ENCODE measurements around the gene FGF11. TPM values are rescaled to one million over a fixed set of nuclear protein-coding genes. Genes with fewer than 3 reads are reported as not detected.
"Not testable (repeated sequence)": the region's sequence is repeated elsewhere in the genome, so short reads cannot be mapped to it uniquely, and the experiment has no call there.

The FGF11 gene
- total RNA-seq, 1 donor from 2014 or later: 22.4 TPM

GRCh38 chr17:7471729-7472128 is 32.4 kb downstream of the FGF11 start:
- FAIRE-seq: no peak

GRCh38 chr17:7474767-7475166 is 35.5 kb downstream of the FGF11 start:
- not testable (repeated sequence) for H2AFZ ChIP-seq (ENCODE audit: low read depth, low read length); H3K9me3 Mint-ChIP-seq (ENCODE audit: unreplicated experiment); H3K27me3 ChIP-seq (ENCODE audit: insufficient read depth, low read length); H3K27ac ChIP-seq (ENCODE audit: low read depth, low read length); H3K36me3 Mint-ChIP-seq (ENCODE audit: low read depth, unreplicated experiment); H3K4me3 ChIP-seq (ENCODE audit: insufficient read depth, low read depth, low read length); H3K9me3 ChIP-seq (ENCODE audit: insufficient read depth, low read depth, low read length); DNase-seq (ENCODE audit: low read depth); H3K27ac Mint-ChIP-seq (ENCODE audit: unreplicated experiment); H3K36me3 ChIP-seq (ENCODE audit: insufficient read depth, low read length); H3K9ac ChIP-seq (ENCODE audit: low read length); H3K4me2 ChIP-seq (ENCODE audit: low read length); H3K27me3 Mint-ChIP-seq (ENCODE audit: low read depth, unreplicated experiment); H3K4me3 Mint-ChIP-seq (ENCODE audit: unreplicated experiment); FAIRE-seq
- Histone ChIP-seq H4K20me1 (ENCODE audit: insufficient read depth, low read length) (peaks cover 83% of the 10 kb centered on the region), H3K4me1 (ENCODE audit: insufficient read depth, low read length) (peaks cover 33% of the 10 kb centered on the region), H3K79me2 (ENCODE audit: insufficient read depth, low read length) (peaks cover 93% of the 10 kb centered on the region)
- H3K4me1 Mint-ChIP-seq (ENCODE audit: low read depth, unreplicated experiment): peaks cover 26% of the 10 kb centered on the region

More at GRCh38 chr17:7471729-7472128, 32.4 kb downstream of the FGF11 start:
- no peaks in the 10 kb centered on the region for H3K27me3 ChIP-seq (ENCODE audit: insufficient read depth, low read length)
- H3K27ac Mint-ChIP-seq (ENCODE audit: unreplicated experiment): no peak overlapping the region
- no peak overlapping the region for H3K4me3 ChIP-seq (ENCODE audit: insufficient read depth, low read depth, low read length)
- DNase-seq (ENCODE audit: low read depth): no peak
- no peak overlapping the region for H3K4me2 ChIP-seq (ENCODE audit: low read length)
- no peak overlapping the region for H2AFZ ChIP-seq (ENCODE audit: low read depth, low read length)
- H3K9me3 ChIP-seq (ENCODE audit: insufficient read depth, low read depth, low read length): no peaks in the 10 kb centered on the region
- no peaks in the 10 kb centered on the region for H3K9me3 Mint-ChIP-seq (ENCODE audit: unreplicated experiment)
- H3K27ac ChIP-seq (ENCODE audit: low read depth, low read length): no peak overlapping the region
- H4K20me1 ChIP-seq (ENCODE audit: insufficient read depth, low read length): peaks cover 83% of the 10 kb centered on the region
- no peak overlapping the region for H3K9ac ChIP-seq (ENCODE audit: low read length)
- peaks cover 7% of the 10 kb centered on the region for H3K36me3 Mint-ChIP-seq (ENCODE audit: low read depth, unreplicated experiment)
- TF ChIP-seq CTCF (IDR thresholded peaks at IDR 0.05; ENCODE audit: insufficient read depth, low read depth, low read length): no peak
- H3K4me1 Mint-ChIP-seq (ENCODE audit: low read depth, unreplicated experiment): peaks cover 15% of the 10 kb centered on the region
- no peaks in the 10 kb centered on the region for H3K27me3 Mint-ChIP-seq (ENCODE audit: low read depth, unreplicated experiment)
- H3K4me1 ChIP-seq (ENCODE audit: insufficient read depth, low read length): peaks cover 17% of the 10 kb centered on the region
- H3K79me2 ChIP-seq (ENCODE audit: insufficient read depth, low read length): peaks cover 91% of the 10 kb centered on the region
- H3K36me3 ChIP-seq (ENCODE audit: insufficient read depth, low read length): no peaks in the 10 kb centered on the region
- no peak overlapping the region for H3K4me3 Mint-ChIP-seq (ENCODE audit: unreplicated experiment)

- no peaks in the 10 kb centered on the region for H3K27me3 ChIP-seq (ENCODE audit: insufficient read depth, low read length)
- Mint-ChIP-seq H3K4me3 (ENCODE audit: unreplicated experiment) (peak overlapping the region; percentile 69), H3K27me3 (ENCODE audit: low read depth, unreplicated experiment) (no peaks in the 10 kb centered on the region), H3K4me1 (ENCODE audit: low read depth, unreplicated experiment) (peaks cover 28% of the 10 kb centered on the region), H3K9me3 (ENCODE audit: unreplicated experiment) (no peaks in the 10 kb centered on the region), H3K27ac (ENCODE audit: unreplicated experiment) (peak overlapping the region; percentile 34), H3K36me3 (ENCODE audit: low read depth, unreplicated experiment) (peaks cover 3% of the 10 kb centered on the region)
- no peaks in the 10 kb centered on the region for H3K9me3 ChIP-seq (ENCODE audit: insufficient read depth, low read depth, low read length)
- peaks cover 73% of the 10 kb centered on the region for H4K20me1 ChIP-seq (ENCODE audit: insufficient read depth, low read length)
- H3K4me2 ChIP-seq (ENCODE audit: low read length): peak overlapping the region; percentile 94
- peaks cover 87% of the 10 kb centered on the region for H3K79me2 ChIP-seq (ENCODE audit: insufficient read depth, low read length)
- no peaks in the 10 kb centered on the region for H3K36me3 ChIP-seq (ENCODE audit: insufficient read depth, low read length)
- H3K9ac ChIP-seq (ENCODE audit: low read length): peak overlapping the region; percentile 2
- TF ChIP-seq EZH2 (IDR thresholded peaks at IDR 0.05; ENCODE audit: insufficient read depth, low read length) (no peak), CTCF (IDR thresholded peaks at IDR 0.05; ENCODE audit: insufficient read depth, low read depth, low read length) (no peak)
- peak overlapping the region; percentile 7 for H3K27ac ChIP-seq (ENCODE audit: low read depth, low read length)
- no peak for FAIRE-seq
- peaks cover 38% of the 10 kb centered on the region for H3K4me1 ChIP-seq (ENCODE audit: insufficient read depth, low read length)
- DNase-seq (ENCODE audit: low read depth): no peak
- H3K4me3 ChIP-seq (ENCODE audit: insufficient read depth, low read depth, low read length): no peak overlapping the region
- no peak overlapping the region for H2AFZ ChIP-seq (ENCODE audit: low read depth, low read length)
Observed at GRCh38 chr17:7475764-7476422, 36.6 kb downstream of the FGF11 start.
